Mucosa of stomach (tissue), 1 donor: Measurements from ENCODE around the gene MTMR3.
"Not testable (repeated sequence)": the region's sequence is repeated elsewhere in the genome, so short reads cannot be mapped to it uniquely, and the experiment has no call there.

Source experiments
- H3K27me3 ChIP-seq: one replicate; pipeline ENCODE4 v1.7.0; 2013; ENCODE audit warnings: mild to moderate bottlenecking, low read length; ENCODE audit not compliant: control insufficient read depth, insufficient read depth
- H3K36me3 ChIP-seq: one replicate; pipeline ENCODE4 v1.7.0; 2013; ENCODE audit warnings: low read length; ENCODE audit not compliant: control insufficient read depth, insufficient read depth
- H3K4me1 ChIP-seq: one replicate; pipeline ENCODE4 v1.7.0; 2013; ENCODE audit warnings: mild to moderate bottlenecking, low read length; ENCODE audit not compliant: control insufficient read depth, insufficient read depth
- H3K4me3 ChIP-seq: one replicate; pipeline ENCODE4 v1.7.0; 2013; ENCODE audit warnings: low read length
- H3K9ac ChIP-seq: one replicate; pipeline ENCODE4 v1.7.0; 2013; ENCODE audit warnings: mild to moderate bottlenecking, low read length, moderate library complexity
- H3K9me3 ChIP-seq: one replicate; pipeline ENCODE4 v1.7.0; 2013; ENCODE audit warnings: mild to moderate bottlenecking, low read length, moderate library complexity; ENCODE audit not compliant: control insufficient read depth
- donor health status: Pancreatic carcinoma.

MTMR3 gene

DNA sequence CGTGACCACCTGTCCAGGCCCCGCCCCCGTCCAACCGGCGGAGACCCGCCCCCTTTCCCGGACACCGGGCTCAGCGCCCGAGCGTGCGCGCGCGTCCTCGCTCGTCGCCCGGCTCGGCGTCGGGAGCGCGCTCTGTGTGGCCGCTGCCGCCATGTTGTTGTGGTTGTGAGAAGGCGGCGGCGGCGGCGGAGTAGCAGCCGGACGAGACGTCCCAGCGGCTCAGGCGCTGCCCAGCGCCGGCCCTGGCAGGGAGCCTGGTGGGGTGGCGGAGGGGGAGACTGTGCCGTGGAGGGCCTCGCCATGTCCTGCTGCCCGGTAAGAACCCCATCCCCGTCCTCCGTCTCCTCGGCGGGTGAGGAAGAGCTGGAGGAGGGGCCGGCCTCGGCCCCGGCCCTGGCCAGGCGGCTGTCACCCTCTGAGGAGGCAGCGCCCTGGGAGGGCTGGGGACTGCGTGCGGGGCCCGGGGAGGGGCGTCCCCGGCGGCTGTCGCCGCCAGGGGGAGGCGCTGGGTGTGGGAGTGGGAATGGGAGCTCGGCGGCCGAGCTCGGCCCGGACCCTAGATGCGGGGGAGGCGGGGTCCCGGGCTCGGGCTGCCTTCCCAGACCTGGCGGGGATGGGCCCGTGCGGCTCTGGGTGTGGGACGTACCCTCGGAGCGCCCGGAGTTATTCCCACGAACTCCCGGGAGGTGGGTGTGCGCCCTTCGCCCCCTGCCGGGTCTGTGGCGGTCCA, at the start of gene MTMR3:
MTMR3 (plus strand) TSS at position 130 of the 730 bp plus-strand sequence. CDS start 87,886 bp downstream, outside the sequence.
- Histone ChIP-seq H3K36me3 (no peaks in the 10 kb centered on the region), H3K4me1 (peaks cover 12% of the 10 kb centered on the region), H3K27me3 (no peaks in the 10 kb centered on the region), H3K4me3 (peak within 1 kb of the TSS; percentile 39), H3K9ac (peak within 1 kb of the TSS; percentile 98), H3K9me3 (no peaks in the 10 kb centered on the region)

DNA sequence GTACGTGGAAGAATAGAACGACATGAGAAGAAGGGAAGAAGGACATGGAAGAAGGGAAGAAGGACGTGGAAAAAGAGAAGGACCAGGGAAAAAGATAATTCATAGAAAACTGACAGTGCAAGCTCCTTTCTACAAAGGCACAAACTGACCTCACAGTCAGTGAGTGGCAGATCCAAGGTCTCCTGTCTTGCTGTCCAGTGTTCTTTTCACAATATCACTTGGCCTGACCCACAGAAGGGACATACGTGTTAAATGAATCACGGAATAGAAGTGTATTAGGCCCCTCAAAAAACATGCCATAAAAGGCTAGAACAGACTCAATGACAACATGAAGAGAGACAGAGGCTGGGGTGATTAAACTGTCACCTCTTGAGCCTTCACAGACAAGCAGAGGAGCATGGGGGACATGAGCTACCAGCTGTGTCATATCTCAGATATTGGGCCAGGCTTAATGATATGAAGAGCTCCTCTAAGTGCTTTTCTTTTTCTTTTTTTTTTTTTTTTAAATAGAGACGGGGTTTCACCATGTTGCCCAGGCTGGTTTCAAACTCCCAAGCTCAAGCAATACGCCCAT, 49.5 kb upstream of the MTMR3 start:
- H3K9ac ChIP-seq: no peak overlapping the region
- no peak overlapping the region for H3K4me3 ChIP-seq
- H3K36me3 ChIP-seq: peaks cover 16% of the 10 kb centered on the region
- peaks cover 22% of the 10 kb centered on the region for H3K4me1 ChIP-seq
- no peaks in the 10 kb centered on the region for H3K9me3 ChIP-seq
- no peaks in the 10 kb centered on the region for H3K27me3 ChIP-seq

DNA sequence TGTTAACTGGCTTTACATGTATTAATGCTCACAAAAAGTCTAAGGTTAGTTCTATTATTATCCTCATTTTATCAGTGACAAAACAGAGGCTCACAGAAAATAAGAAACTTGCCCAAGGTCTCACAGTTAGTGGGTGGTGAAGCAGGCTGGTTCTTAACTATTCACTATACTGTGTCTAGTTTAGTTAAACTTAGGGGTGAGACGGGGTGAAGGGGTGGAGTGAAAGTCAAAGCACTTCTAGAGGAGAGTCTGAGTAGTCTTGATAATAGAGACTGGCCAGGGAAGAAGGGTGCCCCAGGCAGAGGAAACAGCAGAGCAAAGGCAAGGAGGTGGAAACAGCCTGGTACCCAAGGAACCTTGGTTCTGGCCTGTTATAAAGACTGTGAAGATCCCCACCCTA, 48.9 kb upstream of the MTMR3 start:
- no peak overlapping the region for H3K9ac ChIP-seq
- H3K4me3 ChIP-seq: no peak overlapping the region
- H3K4me1 ChIP-seq: peaks cover 27% of the 10 kb centered on the region
- peaks cover 16% of the 10 kb centered on the region for H3K36me3 ChIP-seq
- H3K27me3 ChIP-seq: no peaks in the 10 kb centered on the region
- H3K9me3 ChIP-seq: no peaks in the 10 kb centered on the region

DNA sequence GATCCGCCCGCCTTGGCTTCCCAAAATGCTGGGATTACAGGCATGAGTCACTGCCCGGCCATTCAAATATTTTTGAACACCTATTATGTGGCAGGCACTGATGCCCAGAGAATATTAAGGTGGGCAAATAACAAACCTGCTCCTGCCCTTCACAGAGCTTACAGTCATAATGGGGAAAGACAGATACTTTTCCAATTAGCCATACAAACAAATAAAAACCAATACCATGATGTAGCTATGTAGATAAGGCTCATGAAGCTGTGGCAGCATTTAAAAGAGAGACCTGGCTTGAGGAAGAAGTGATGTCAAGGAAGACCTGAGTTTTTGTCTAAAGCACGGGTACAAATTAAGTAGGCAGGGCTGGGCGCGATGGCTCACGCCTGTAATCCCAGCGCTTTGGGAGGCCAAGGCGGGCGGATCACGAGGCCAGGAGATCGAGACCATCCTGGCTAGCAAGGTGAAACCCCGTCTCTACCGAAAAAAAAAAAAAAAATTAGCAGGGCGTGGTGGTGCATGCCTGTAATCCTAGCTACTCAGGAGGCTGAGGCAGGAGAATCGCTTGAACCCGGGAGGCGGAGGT, 46.1 kb upstream of the MTMR3 start:
- not testable (repeated sequence) for H3K36me3 ChIP-seq, H3K27me3 ChIP-seq, H3K9me3 ChIP-seq, H3K9ac ChIP-seq
- peaks cover 21% of the 10 kb centered on the region for H3K4me1 ChIP-seq
- peak overlapping the region; percentile 98 for H3K4me3 ChIP-seq

DNA sequence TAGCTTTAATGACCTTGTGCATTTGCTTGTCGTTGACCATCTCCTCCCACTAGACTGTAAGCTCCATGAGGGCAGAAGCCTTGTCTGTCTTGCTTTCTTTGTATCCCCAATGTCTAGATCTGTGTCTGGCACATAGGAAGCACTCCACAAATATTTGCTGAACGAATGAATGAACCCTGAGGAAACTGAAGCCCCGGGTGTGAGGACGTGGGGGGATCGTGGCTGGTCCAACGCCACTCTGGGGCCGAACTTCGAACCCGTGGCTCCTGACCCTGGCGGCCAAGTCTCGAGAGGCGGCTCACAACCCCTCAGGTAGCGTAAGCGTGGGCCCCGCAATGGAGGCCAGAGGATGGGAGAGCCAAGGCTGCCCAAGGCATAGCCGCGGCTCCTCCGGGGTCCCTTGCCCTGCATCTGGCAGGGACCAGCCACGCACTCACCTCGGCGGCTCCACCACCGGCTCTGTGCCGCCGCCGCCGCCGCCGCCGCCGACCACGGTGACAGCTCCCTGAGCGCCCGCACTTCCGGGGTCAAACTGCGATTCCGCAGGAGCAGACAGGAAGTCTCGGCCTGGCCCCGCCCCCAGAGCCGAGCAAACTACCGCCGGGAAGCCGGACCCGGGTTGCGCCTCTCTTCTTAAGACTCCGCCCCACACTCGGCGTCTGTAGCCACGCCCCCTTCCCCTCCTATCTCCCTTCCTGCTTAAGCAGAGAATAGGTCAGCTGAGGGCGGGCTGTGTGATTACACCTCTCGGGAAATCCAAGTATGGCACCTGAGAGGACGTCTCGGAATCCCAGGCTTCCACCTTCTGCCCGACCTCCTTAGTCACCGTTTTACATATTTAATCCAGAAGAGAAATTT, 45.0 kb upstream of the MTMR3 start, which contains the start of gene ASCC2:
ASCC2 (minus strand) TSS at position 534 of the 858 bp plus-strand sequence. CDS start 5,949 bp downstream, outside the sequence.
- Histone ChIP-seq H3K27me3 (no peaks in the 10 kb centered on the region), H3K9me3 (no peaks in the 10 kb centered on the region), H3K9ac (peak within 1 kb of the TSS; percentile 89), H3K4me1 (peaks cover 25% of the 10 kb centered on the region), H3K36me3 (no peaks in the 10 kb centered on the region), H3K4me3 (peak within 1 kb of the TSS; percentile 98)

DNA sequence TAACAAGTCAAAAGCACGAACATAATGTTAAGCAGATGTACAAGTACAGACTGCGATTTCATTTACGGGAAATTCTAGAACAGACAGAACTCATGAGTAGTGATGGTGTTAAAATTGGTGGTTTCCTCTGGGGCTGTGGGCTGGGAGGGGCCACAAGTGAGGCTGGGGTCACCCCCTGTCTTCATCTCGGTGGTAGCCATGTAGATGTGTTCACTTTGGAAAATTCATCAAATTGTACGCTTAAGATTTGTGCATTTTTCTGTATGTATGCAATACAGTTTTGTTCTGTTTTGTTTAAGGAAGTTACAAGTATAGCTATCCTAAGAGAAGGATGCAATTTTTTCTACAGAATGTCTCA, 44.4 kb upstream of the MTMR3 start:
- Histone ChIP-seq H3K9me3 (no peaks in the 10 kb centered on the region), H3K4me3 (no peak overlapping the region), H3K9ac (peak overlapping the region; percentile 74), H3K4me1 (peaks cover 30% of the 10 kb centered on the region), H3K36me3 (no peaks in the 10 kb centered on the region), H3K27me3 (no peaks in the 10 kb centered on the region)

DNA sequence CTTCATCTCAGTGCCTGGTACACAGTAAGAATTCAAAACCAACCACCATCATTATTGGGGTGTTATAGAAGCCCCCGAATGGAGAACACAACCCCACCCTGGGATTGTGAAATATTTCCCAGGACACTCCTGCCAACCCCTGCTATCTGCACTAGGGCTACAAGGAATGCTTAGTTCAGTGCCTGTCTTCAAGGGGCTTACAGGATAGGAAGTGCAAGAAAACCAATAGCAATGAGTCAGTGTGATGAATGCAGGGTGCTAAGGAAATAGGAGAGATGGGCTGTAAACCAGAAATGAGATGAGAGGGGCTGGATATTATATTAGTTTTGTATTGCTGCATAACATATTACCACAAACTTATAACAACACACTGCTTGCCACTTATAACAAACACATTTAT, 43.9 kb upstream of the MTMR3 start:
- Histone ChIP-seq H3K36me3 (no peaks in the 10 kb centered on the region), H3K9me3 (no peaks in the 10 kb centered on the region), H3K4me3 (no peak overlapping the region), H3K9ac (no peak overlapping the region), H3K27me3 (no peaks in the 10 kb centered on the region), H3K4me1 (peaks cover 30% of the 10 kb centered on the region)

DNA sequence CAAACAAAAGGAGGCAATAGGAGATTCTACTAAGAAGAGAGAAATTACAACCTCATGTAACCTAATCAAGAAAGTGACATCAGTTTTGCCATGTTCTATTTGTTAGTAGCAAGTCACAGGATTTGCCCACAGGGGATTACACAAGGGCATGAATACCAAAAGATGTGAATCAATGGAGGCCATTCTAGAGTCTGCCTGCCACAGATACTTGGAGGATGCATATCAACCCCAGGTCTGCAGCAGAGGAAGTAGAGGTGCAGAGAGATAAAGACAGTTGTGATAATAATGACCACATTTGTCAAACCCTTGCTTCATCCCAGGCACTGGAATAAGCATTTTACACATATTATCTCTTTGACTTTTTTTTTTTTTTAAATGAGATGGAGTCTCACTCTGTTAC, 42.5 kb upstream of the MTMR3 start:
- Histone ChIP-seq H3K4me1 (peaks cover 27% of the 10 kb centered on the region), H3K36me3 (no peaks in the 10 kb centered on the region), H3K9ac (no peak overlapping the region), H3K27me3 (no peaks in the 10 kb centered on the region), H3K4me3 (no peak overlapping the region), H3K9me3 (no peaks in the 10 kb centered on the region)

DNA sequence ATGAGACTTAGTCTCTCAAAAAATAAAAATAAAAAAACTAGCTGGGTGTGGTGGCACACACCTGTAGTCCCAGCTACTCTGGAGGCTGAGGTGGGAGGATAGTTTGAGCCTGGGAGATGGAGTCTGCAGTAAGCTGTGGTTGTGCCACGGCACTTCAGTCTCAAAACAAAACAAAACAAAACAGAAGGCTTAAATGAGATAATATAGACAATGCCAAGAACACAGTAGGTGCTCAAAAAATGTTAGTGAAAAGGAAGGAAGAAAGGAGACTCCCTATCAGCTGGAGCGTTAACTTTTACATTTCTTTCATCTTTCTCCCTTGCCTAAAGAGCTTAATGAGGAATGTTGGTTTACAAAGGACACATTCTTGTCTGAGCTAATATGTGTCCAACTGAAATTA, 40.8 kb upstream of the MTMR3 start:
- Histone ChIP-seq H3K9ac (no peak overlapping the region), H3K27me3 (no peaks in the 10 kb centered on the region), H3K4me1 (peaks cover 20% of the 10 kb centered on the region), H3K36me3 (no peaks in the 10 kb centered on the region), H3K9me3 (no peaks in the 10 kb centered on the region), H3K4me3 (no peak overlapping the region)

DNA sequence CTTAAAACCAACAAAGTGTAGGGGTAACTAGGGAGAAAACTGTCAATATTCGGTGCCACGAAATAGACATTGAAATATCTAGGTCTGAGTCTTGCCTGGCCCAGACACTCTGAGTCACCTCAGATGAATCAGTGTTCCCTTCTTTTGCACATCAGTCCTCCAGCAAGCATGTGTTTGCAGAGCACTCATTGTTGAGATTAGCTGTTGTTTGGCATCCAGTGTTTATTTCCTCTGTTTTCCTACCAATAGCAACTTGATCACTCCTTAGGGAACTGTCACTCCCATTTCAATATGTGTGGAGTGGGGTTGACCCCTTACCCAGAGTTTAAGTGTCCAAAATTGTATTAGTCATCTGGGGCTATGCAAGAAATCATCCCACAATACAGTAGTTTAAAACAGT, 40.2 kb upstream of the MTMR3 start:
- no peak overlapping the region for H3K9ac ChIP-seq
- H3K9me3 ChIP-seq: no peaks in the 10 kb centered on the region
- H3K36me3 ChIP-seq: no peaks in the 10 kb centered on the region
- peaks cover 20% of the 10 kb centered on the region for H3K4me1 ChIP-seq
- H3K4me3 ChIP-seq: no peak overlapping the region
- H3K27me3 ChIP-seq: no peaks in the 10 kb centered on the region

DNA sequence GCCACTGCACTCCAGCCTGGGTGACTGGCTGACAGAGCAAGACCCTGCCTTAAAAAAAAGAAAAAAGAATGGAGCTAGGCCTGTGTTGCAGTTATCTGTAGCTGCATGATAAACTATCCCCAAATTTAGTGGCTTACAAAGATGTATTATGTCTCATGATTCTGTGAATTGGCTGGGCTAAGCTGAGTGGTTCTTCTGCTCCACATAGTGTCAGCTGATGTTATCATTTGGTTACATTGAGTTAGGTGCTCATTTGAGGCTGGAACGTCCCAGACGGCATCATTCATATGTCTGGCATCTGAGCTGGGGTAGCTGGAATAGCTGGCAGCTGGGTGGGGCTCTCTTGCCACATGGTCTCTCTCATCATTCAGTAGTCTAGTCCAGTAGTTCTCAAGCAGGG, 36.7 kb upstream of the MTMR3 start:
- Histone ChIP-seq H3K9me3 (no peaks in the 10 kb centered on the region), H3K4me3 (no peak overlapping the region), H3K9ac (no peak overlapping the region), H3K4me1 (peaks cover 14% of the 10 kb centered on the region), H3K36me3 (no peaks in the 10 kb centered on the region), H3K27me3 (no peaks in the 10 kb centered on the region)

DNA sequence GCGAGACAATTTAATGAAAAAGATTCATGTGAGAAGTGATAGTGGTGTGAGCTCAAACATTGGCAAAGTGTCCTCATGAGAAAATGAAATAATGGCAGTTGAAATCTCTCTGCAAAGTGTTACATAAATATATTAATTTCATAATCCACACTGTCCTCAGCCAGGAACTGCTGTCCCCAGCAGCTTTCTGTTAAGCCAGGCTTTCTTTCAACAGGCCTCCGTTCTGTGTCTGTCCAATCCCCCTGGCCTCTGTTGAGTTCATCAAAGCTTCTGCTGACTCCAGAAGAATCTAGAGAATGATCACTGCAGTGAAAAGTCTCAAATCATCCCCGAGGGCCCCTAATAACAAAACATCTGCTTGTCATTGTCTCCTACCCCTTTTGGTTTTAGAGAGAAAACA, 34.9 kb upstream of the MTMR3 start:
- no peaks in the 10 kb centered on the region for H3K36me3 ChIP-seq
- H3K27me3 ChIP-seq: no peaks in the 10 kb centered on the region
- no peak overlapping the region for H3K4me3 ChIP-seq
- peaks cover 4% of the 10 kb centered on the region for H3K4me1 ChIP-seq
- H3K9ac ChIP-seq: no peak overlapping the region
- no peaks in the 10 kb centered on the region for H3K9me3 ChIP-seq
